Measurements from ENCODE around the gene TF.

- TF ChIP-seq CTCF (IDR thresholded peaks at IDR 0.05) (no peak), EP300 (IDR thresholded peaks at IDR 0.05) (no peak), POLR2A (IDR thresholded peaks at IDR 0.05) (no peak)
These were observed 82.5 kb downstream of the TF start for GRCh38 chr3:133828576-133829309.
